ENCODE data around the gene PTPRR.

PTPRR gene

DNA sequence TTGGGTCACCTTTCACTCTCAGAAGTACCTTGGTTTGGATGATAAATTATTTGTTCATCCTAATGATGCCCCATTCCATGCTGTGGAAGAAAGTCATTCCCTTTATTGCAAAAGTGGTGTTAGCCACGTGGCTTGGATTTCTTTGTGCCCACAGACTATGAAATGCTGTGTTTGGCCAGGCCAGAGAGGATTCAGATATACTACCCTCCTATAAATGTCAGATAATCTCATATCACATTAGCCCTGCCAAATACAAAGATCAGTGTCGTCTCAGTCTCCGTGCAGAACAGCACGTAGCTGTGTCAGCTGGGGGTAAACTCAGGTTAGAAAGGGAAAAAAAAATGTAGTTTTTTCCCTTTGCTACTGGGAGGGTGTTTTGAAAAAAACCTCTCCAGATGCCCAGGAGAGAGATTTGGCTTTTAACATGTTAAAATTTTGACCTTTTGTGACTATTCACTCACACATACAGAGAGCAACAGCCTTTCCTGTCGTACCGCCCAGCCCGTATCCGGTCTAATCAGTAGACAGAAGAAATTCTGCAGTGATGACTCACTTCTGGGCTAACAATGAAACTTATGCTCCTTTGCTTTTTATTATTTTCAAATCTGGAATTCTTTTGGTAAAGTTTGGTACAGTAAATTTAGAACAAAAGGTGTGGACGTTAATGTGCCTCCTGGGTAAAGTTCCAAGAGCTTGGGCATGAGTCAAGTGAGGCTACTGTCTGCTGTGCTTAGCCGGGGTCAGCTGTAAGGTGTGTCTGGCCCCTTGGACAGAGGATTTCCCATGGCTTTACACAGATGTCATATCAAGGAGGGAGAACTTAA lies 274.8 kb downstream of the PTPRR start:
- peak; percentile 23 for DNase-seq (ENCODE audit: low spot score)

DNA sequence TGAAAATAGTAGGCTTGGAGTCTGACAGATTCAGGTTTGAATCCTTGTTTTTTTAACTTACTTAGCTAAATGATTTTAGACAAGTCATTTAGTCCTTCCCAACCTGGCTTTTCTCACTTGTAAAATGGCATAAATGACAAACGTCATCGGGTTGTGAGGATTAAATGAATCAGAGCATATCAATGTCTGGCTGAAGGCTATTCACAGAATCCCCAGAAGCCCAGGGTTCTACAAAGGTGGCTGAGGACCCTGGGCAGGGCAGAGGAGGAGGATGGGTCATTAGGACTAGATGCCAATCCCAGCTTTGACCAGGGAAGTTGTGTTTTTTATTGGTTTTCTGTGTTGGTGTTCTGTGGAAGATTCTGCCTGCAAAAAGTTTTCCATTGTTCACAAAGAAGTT lies 275.7 kb downstream of the PTPRR start:
- no peak for DNase-seq (ENCODE audit: low spot score)

DNA sequence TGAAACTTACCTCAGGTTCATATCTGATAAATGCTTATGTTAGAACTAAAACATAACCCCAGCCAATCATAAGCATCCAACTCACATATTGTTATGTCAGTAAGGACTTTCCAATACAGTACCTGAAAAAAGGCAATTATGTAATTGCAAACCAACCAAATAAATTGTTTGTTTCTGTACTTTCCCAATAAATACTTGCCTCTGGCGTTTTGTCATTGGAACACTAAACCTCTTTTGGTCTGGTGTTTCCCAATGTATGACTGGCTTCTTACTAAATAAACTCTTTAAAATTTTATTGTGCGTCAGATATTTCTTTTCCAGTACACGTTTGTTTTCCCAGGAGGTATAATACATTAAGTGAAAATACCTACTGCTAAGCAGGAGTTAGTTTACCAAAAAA lies 276.6 kb downstream of the PTPRR start:
- DNase-seq (ENCODE audit: low spot score): no peak

DNA sequence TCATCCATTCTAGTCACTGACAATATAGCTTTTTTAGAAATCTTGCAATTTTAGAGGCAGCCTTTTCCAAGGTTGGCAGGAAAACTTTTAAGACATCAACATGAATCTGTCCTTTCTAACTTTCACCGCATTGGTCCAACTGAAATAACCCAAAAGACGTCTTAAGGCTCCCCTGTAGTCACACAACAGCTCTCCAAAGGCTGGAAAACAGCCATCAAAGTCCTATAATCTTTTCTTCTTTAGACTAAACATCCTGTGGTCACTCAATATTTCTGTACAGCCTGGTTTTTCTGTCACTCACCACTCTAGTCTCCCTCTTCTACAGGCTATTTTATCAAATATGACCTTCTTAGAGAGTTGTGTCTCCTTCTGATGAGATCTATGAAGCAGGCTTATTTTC lies 278.8 kb downstream of the PTPRR start:
- DNase-seq (ENCODE audit: low spot score): no peak

DNA sequence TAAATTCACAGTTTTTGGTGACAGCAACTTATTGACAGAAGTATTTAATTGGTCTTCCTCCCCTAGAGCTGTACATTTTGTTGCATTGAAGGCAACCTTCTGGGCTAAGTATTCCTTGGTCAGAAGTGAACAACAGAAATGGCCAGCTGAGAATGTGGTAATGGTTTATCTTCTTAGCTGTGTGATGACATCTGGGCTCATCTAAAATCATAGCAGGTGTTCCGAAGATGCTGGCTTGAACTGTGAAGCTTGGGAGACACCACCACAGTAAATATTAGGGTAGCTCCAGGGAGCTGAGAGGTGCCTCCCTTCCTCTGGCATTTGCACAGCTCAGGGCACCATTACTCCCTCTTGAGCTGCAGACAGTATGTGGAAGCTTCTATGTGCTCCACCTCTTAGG lies 279.6 kb downstream of the PTPRR start:
- no peak for DNase-seq (ENCODE audit: low spot score)

DNA sequence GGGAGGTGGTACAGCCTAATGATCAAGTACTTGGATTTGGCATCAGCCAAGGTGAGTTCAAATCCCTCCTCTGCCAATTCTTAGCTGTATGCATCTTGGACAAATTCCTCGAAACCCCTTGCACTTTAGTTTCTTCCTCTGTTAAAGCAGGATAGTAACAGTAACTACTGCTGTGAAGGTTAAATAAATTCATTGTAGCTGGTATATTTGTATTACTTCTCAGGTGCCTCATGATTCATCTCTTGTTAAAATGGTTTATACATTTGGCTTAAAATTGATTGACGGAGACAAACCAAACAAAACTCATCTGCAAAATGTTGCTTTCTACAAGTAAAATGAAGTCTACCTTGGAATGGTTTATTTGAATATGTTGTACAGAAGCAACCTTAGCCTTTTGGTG lies 281.0 kb downstream of the PTPRR start:
- DNase-seq (ENCODE audit: low spot score): no peak

DNA sequence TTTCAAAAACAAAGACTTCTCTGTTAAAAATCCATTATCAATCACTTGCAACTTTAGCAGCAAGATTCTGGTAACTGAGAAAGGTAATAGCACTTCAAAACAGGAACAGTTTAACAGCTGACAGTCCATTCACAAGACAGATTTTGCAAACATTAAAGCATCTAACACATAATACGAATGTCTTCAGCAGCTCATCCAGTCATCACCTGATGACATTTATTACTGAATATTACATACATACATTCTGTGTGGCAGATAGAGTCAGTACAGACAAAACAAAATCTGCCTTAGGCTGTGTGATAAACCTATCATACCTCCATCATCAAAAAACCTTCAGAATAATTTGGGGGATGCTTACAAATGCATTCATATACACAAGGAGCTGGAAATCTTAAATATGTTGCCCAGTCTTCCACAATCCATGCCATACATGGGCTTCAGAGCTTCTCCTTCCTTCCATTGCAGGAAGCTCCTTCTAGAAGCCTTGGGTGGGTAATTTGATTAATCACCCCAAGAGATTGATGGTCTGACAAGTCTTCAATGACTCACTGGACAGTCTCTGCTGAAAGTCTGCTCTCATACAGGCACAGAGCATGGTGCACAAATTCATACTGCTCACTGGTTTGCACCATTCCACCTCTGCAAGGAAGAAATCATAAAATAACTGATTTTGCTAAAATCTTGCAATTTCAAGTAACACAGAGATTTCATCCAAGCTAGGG lies 281.7 kb downstream of the PTPRR start:
- no peak for DNase-seq (ENCODE audit: low spot score)

DNA sequence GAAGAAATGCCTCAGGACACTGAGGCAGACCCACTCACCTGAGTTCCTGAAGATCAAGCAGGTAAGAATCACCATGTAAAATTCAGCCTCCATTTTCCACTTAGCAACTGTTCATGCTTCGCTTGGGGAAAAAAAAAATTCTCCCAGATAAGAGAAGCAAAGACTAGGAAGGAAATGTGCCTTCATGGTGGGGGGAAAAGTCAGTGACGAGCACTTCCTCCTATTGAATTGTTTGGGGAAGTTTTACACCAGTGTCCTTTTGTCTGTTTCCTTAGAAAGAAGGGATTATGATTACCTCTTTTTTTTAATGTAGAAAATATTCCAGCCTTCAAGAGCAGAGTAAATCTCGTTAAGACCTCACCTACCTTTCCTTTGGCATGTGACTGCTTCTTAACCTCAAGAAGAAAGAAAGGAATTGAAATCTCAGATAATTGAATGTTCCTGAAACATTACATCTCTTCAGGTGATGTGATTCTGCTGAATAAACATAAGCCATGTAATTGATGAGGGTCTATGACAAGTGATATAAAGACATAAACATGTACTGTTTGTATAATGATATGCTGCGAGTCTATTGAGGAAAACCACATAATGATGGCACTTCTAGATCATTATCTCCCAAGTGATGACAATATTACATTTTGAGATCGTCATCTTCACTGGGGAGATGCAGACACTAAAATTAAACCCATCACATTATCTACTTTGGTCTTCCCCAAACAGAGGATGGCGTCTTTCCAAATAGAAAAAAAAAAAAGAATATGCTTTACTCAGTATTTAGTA lies 283.0 kb downstream of the PTPRR start, which contains the start of gene PTPRB:
Gene PTPRB, minus strand, starts transcription at position 127 of the 783 bp plus-strand sequence. Its CDS starts 34 bp downstream, at position 93.
- no peak for DNase-seq (ENCODE audit: low spot score)

DNA sequence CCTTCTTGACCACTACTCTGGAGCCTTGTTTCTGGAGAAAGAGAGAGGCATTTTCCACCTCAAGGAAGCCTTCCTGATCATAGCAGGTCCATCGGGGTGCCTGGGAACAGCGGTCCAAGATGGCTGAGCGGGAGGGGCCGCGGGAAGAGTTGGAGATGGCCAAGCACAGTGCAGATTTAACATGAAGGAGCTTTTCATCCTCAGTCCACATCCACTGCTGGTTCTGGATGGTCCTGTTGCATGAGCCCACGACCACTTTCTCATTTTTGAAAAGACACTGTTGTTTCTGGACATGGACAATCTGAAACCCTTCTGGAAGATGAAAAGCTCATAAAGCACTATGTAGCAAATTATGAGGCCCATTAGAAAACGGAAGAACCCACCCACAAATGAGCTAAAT lies 284.8 kb downstream of the PTPRR start:
- no peak for DNase-seq (ENCODE audit: low spot score)

DNA sequence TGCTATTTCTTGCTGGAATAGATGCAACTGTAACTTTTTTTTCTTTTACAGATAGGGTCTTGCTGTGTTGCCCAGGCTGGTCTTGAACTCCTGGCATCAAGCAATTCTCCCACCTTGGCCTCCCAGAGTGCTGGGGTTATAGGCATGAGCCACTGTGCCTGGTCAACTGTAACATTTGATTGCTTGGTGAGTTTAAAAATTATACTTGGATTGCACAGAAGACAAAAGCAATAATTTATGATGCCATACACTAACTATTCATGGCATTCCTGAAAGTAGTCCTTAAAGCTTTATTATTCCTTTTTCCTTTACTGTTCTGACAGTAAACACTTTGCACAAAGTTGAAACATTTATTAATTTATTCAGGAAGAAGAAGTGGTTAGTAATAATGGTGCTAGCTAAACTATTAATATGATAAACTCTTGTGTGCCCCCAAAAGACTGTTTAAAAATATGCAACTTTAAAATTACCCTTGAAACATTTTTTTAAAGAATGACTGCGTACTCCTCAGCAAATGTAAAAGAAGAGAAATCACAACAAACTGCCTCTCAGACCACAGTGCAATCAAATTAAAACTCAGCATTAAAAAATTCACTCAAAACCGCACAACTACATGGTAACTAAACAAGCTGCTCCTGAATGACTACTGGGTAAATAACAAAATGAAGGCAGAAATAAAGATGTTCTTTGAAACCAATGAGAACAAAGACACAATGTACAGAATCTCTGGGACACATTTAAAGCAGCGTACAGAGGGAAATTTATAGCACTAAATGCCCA lies 291.6 kb downstream of the PTPRR start:
- no peak for DNase-seq (ENCODE audit: low spot score)

DNA sequence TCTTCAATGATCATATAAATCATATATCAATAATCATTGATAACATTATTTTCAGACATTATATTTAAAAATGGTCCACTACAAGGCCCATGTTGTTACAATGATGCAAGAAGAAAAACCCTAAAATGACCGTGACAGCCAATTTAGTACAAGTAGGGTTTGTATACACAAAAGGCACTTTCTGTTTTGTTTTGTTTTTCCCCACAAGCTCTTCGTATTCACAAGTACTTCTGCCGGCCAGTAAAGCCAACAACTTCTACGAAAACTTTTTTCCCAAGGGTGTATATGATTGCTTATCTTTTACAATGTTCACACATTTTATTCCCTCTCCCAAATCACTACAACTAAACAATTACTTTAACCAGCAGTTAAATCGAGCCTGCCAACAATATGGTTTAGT lies 292.9 kb downstream of the PTPRR start:
- DNase-seq (ENCODE audit: low spot score): no peak

DNA sequence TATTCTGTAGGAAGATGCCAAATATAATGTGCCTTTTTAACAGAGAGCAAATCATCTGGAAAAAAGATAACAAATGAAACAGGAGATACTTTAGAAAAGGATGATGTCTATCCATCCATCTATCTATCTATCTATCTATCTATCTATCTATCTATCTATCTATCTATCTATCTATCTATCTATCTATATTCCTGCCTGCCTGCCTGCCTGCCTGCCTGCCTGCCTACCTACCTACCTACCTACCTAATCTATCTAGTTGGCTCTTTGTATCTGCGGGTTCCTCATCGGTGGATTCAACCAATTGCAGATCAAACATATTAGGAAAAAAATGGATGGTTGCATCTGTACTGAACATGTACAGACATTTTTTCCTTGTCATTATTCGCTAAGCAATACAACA lies 294.4 kb downstream of the PTPRR start:
- no peak for DNase-seq (ENCODE audit: low spot score)

DNA sequence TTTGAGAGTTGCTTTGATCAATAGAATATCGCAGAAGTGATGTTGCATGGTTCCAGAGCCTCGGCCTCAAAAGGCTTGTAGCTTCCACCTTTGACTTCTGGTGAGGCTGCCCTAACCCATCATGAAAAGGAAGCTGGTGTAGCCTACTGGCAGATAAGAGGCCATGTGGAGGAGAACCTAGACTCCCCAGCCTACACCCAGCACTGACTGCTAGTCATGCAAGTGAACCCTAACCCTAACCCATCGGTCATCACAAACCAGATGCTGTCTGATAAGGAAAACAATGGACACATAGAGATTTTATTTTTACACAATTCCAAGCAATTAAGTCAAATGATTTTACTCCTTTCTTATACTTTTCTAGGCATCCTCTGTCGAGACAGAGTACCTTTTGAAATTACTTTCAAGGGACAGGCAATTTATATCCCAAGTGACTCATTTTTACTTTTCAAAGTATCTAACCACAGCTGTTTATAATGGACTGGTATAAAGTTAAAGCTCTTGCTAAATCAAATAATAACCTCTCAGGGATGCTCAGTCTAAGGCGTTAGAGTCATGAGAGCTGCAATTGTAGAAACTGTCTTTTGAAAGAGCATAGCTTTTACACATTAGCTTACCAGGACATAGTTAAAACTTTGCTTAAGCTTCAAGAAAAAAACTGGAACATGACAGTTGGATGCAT lies 300.9 kb downstream of the PTPRR start:
- no peak for DNase-seq (ENCODE audit: low spot score)

DNA sequence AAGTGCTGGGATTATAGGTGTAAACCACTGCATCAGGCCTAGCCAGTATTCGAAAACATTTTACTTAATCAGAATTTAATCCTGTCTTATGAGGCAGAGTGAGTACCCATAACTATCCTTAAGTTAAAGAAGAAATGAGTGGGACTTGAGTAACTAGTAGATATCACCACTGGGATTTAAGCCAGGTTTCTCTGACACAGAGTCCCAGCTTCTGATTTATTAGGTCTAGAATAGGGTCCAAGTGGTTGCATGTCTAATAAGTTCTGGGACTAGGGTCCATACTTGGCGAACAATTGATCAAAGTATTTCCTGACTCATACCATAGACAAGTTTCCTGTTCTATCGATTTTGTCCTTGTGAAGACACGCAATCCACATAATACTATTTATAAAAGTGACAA lies 302.2 kb downstream of the PTPRR start:
- DNase-seq (ENCODE audit: low spot score): no peak

DNA sequence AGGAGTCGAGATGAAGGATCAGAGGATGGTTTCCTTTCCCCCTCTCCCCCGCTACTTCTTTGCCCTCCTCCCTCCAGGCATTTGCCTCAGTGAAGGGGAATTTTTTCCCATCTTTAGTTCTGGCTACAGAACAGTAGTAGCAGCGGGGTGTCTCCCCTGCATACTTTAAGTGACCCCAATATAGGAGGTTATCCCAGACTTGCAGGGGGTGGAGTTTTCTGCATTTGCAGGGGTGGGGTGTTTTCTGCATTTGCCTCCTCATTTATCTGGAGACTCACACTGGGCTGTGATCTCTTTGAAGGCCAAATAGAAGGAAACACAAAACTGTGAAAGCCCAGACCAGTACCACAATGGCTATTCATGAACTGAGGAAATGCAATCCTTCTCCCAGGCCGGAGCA lies 303.1 kb downstream of the PTPRR start:
- DNase-seq (ENCODE audit: low spot score): no peak

DNA sequence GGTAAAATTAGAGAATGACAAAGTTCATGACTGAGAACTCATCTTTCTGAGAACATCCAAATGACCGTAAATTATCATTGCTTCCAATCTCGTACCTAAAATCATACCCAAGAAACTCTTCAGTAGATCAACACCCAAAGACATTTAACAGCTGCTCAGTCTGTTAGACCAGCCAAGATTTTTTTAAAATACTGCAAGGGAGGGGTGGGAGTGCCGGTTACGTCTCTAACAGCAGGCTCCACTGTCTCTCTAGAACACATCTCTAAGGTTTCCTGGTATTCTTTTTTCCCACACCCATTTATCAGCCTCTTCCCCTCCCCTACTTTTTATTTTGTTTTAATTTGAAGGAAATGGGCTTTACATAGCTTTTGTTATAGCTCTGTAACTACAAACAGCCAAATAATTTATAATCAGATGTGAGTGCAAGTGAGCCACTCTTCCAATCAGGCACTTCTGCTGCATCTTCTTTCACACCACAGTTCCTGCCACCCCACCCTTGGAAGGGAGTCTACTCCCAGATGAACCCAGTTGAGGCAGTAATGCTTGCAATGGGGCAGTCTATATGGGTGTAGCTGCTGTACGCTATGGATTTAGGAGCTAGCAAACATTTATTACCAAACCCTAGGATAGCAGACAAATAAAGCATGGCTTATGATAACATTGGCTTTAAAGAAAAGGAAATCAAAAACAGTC lies 305.2 kb downstream of the PTPRR start:
- DNase-seq (ENCODE audit: low spot score): no peak

DNA sequence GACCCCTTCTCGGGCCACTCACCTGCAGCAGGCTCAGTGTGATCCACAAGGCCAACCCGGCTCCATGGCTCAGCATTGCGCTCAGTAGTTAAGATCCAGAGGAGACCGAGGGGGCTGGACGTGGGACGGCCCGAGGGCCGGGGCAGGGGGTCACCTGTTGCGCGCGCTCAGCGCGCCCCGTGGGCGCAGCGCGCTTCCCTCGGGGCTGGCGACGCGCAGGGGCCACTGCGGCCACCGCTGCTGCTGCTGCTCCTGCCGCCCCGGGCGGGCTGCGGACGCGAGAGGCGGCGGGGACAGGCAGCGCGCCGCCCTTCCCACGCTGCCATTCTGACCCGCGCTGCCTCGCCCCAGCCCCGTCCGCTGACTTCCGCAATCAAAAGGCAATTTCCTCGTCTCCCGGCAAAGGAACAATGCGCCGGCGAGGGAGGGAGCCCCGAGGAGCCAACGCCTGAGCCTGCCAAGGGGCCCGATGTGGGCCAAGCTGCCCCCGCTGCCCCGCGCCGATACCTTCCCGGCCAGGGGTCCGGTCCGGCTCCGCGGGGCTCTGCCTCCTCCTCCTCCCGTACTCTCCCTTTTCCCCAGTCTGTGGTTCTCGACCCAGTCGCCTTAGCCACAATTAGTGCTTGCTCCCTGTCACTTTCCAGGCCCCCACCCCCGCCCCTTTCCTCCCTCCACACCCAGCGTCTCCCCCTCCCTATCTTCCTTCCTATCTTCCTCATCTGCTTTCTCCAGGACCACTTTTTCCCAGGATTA lies 310.6 kb downstream of the PTPRR start:
- DNase-seq (ENCODE audit: low spot score): peak; percentile 13

DNA sequence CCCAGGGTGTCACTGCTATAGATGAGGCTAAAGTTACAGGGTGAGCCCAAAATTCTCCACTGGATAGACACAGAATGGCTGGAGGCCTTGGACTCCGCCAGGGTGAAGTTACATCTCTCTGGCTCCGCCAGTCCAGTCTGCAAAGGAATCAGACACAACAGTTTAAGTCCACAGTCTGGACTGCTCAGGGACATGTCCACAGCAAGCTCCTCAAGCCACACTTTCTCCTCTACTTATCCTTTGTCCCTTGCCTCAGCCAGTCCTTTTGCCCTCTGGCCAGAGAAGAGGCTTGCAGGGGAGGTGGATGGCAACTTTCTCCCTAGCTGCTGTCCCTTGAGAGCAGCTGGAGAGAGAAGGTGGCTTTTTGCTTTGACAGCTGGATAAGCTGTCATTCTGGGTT lies 311.3 kb downstream of the PTPRR start:
- DNase-seq (ENCODE audit: low spot score): no peak

DNA sequence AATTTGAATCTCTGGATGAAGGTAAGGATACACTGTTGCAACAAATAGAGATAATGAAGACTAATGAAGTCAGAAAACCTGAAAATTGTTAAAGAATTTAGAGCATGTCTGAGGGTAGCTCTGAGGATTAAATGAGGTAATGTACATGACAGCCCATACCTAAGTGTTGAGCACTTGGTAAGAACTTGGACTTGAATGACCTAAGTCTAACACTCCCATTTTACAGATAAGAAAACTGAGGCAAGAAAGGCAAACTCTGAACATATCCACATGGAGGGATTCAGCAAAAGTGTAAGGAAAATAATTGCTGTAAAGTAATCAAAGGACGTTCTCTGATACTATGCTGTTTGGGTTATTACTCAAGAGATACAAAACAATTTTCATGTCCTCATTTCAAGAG lies 312.4 kb downstream of the PTPRR start:
- DNase-seq (ENCODE audit: low spot score): no peak

DNA sequence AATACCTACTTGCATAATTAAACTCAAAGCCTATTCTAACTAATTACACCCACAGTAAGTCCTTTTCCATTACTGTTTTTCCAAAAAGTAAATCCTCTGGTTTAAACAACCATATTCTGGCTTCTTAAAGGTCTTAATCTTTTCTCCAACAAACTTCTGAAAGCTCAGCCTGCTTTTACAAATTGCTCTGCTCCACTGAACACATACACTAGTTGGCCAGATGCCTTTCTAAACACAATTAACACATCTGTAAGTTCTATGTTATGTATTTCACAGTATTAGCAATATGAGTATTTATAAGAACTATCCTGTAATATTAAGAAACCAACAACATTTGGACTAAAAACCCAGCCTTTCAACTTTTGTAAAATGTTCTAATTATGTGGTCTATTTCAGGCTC lies 313.4 kb downstream of the PTPRR start:
- no peak for DNase-seq (ENCODE audit: low spot score)
